ENCODE data around the gene SMAD3.
"Not testable (repeated sequence)": the region's sequence is repeated elsewhere in the genome, so short reads cannot be mapped to it uniquely, and the experiment has no call there.

SMAD3 gene

DNA sequence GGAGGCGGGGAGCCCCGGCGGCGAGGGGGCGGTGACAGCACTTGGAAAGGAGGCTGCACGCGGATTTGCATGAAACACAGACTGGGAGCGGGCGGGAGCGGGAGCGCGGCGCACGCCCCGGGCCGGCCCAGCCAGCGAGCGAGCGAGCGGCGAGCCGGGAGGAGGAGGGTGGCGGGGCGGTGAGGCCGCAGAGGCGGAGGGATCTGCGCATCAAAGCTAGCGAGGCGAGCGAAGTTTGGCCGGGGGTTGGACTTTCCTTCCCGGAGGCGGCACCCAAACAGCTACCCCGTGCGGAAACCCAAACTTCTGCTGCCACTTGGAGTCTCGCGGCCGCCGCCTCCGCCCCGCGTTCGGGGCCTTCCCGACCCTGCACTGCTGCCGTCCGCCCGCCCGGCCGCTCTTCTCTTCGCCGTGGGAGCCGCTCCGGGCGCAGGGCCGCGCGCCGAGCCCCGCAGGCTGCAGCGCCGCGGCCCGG is at the start of gene SMAD3:
TSS of gene SMAD3 (plus strand) at position 72 of the 475 bp plus-strand sequence. CDS start 553 bp downstream, outside the sequence.
- no peak for TF ChIP-seq CTCF (IDR thresholded peaks at IDR 0.05; ENCODE audit: low read depth, low read length, missing control alignments)

GRCh38 chr15:67017311-67017710 is 48.1 kb upstream of the SMAD3 start:
- in situ Hi-C loops (cut with HindIII; ENCODE audit: low sequenced_read_pairs) = loop anchor here (5.0 kb wide), 1 partner anchor 55 kb away; no protein-coding TSS in a partner anchor
- H3K4me3 ChIP-seq (ENCODE audit: low read depth, low read length) = no peak overlapping the region
- TF ChIP-seq CTCF (IDR thresholded peaks at IDR 0.05; ENCODE audit: low read depth, low read length, missing control alignments) = no peak
- DNase-seq (ENCODE audit: low read depth) = no peak

More for the DNA sequence above, at the start of gene SMAD3:
- H3K4me3 ChIP-seq (ENCODE audit: low read depth, low read length) = peak within 1 kb of the TSS; percentile 99
- peak; percentile 82 for DNase-seq (ENCODE audit: low read depth)
- in situ Hi-C loops (cut with HindIII; ENCODE audit: low sequenced_read_pairs) = no loop called here

GRCh38 chr15:67018026-67018425 is 47.4 kb upstream of the SMAD3 start:
- no peak overlapping the region for H3K4me3 ChIP-seq (ENCODE audit: low read depth, low read length)
- in situ Hi-C loops (cut with HindIII; ENCODE audit: low sequenced_read_pairs) = loop anchor here (5.0 kb wide), 1 partner anchor 56 kb away; no protein-coding TSS in a partner anchor
- no peak for TF ChIP-seq CTCF (IDR thresholded peaks at IDR 0.05; ENCODE audit: low read depth, low read length, missing control alignments)
- DNase-seq (ENCODE audit: low read depth) = no peak

DNA sequence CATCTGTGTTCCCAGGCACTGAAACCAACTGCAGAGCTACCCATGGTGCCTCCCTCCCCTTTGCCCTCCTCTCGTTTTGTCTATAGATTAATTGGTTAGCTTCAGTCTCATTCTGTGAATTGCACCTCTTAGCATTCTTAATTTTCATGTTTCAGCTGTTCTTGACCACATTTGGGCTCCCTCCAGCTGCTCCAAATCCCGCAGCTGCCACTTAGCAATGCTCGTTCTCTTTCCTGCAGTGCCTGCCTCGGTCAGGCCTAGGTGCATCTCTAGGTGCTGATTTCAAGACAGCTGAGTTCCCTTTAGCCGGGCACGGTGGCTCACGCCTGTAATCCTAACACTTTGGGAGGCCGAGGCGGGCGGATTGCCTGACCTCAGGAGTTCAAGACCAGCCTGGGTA is 47.0 kb upstream of the SMAD3 start:
- H3K4me3 ChIP-seq (ENCODE audit: low read depth, low read length) = no peak overlapping the region
- no peak for DNase-seq (ENCODE audit: low read depth)
- in situ Hi-C loops (cut with HindIII; ENCODE audit: low sequenced_read_pairs) = loop anchor here (5.0 kb wide), 1 partner anchor 56 kb away; no protein-coding TSS in a partner anchor
- no peak for TF ChIP-seq CTCF (IDR thresholded peaks at IDR 0.05; ENCODE audit: low read depth, low read length, missing control alignments)

GRCh38 chr15:67019069-67019468 is 46.3 kb upstream of the SMAD3 start:
- H3K4me3 ChIP-seq (ENCODE audit: low read depth, low read length) = no peak overlapping the region
- no peak for TF ChIP-seq CTCF (IDR thresholded peaks at IDR 0.05; ENCODE audit: low read depth, low read length, missing control alignments)
- in situ Hi-C loops (cut with HindIII; ENCODE audit: low sequenced_read_pairs) = loop anchor here (5.0 kb wide), 1 partner anchor 57 kb away; no protein-coding TSS in a partner anchor
- no peak for DNase-seq (ENCODE audit: low read depth)

DNA sequence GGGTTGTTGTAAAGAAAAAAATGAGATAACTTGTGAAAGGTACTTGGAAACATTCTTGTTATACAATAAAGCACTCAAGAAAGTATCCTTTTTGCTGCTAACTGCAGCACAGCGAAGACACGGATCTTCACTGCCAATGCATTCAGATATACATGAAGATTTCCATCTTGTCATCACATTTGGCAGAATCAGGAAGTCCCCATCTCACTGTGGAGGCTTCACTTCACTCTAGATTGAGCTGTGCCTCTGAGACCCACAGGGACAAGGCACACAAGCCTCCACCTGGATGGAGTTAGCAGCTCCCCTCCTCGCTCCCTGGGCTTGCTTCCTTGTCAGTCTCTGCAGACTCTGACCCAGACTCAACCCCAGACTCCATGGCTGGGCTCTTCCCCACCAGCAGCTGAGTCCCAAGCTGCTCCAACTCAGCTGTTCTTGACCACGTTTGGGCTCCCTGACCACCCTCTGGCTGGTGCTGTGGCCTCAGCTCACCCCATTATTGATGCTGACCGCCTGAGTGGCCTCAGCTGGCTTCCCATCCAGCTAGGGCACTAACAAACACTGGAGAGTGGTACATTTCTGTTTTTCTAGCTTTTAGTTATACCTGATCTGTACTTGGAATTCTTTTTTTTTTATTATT is 45.4 kb upstream of the SMAD3 start:
- H3K4me3 ChIP-seq (ENCODE audit: low read depth, low read length) = no peak overlapping the region
- in situ Hi-C loops (cut with HindIII; ENCODE audit: low sequenced_read_pairs) = loop anchor here (5.0 kb wide), 1 partner anchor 58 kb away; no protein-coding TSS in a partner anchor

GRCh38 chr15:67020668-67021067 is 44.7 kb upstream of the SMAD3 start:
- in situ Hi-C loops (cut with HindIII; ENCODE audit: low sequenced_read_pairs); DNase-seq (ENCODE audit: low read depth); H3K4me3 ChIP-seq (ENCODE audit: low read depth, low read length): not testable (repeated sequence)

More for the DNA sequence above, 45.4 kb upstream of the SMAD3 start:
- TF ChIP-seq CTCF (IDR thresholded peaks at IDR 0.05; ENCODE audit: low read depth, low read length, missing control alignments) = no peak
- no peak for DNase-seq (ENCODE audit: low read depth)
